NCI-H1105 treated with DMSO at 0.1 percent for 48 hours (cell line): ENCODE data around the gene TES.

Experiments
- DNase-seq: peaks from one replicate; lab custom pipeline; 2025; lab: John Stamatoyannopoulos, UW

TES gene

GRCh38 chr7:116193329-116194087 is 16.8 kb upstream of the TES start:
- no peak for DNase-seq

- DNase-seq, result no peak
These were observed 16.2 kb upstream of the TES start for GRCh38 chr7:116194115-116194514.

- DNase-seq, result no peak
These were observed 14.9 kb upstream of the TES start for GRCh38 chr7:116195451-116195850.

- DNase-seq, result no peak
These were observed 13.4 kb upstream of the TES start for GRCh38 chr7:116196947-116197346.

GRCh38 chr7:116197360-116197759 is 13.0 kb upstream of the TES start:
- no peak for DNase-seq

- no peak for DNase-seq
These were observed 11.5 kb upstream of the TES start for GRCh38 chr7:116198748-116199410.

GRCh38 chr7:116200963-116201362 is 9.4 kb upstream of the TES start:
- peak; percentile 48 for DNase-seq

- no peak for DNase-seq
These were observed 4.2 kb upstream of the TES start for GRCh38 chr7:116206141-116206540.

- no peak for DNase-seq
These were observed 1.4 kb upstream of the TES start for GRCh38 chr7:116208919-116209318.

GRCh38 chr7:116209561-116210070 is 723 bp upstream of the TES start:
- no peak for DNase-seq

- peak; percentile 46 for DNase-seq
These were observed 920 bp downstream of the TES start for GRCh38 chr7:116211006-116211912.

GRCh38 chr7:116211913-116212596 is 1.7 kb downstream of the TES start:
- DNase-seq, result no peak

GRCh38 chr7:116212869-116213268 is 2.5 kb downstream of the TES start:
- DNase-seq, result no peak

- no peak for DNase-seq
These were observed 3.2 kb downstream of the TES start for GRCh38 chr7:116213361-116214130.

- no peak for DNase-seq
These were observed 4.6 kb downstream of the TES start for GRCh38 chr7:116214921-116215320.

- no peak for DNase-seq
These were observed 5.2 kb downstream of the TES start for GRCh38 chr7:116215551-116215950.

- no peak for DNase-seq
These were observed 6.7 kb downstream of the TES start for GRCh38 chr7:116216956-116217571.

GRCh38 chr7:116218051-116218645 is 7.8 kb downstream of the TES start:
- DNase-seq, result peak; percentile 21

- no peak for DNase-seq
These were observed 8.4 kb downstream of the TES start for GRCh38 chr7:116218747-116219146.

- DNase-seq, result no peak
These were observed 8.9 kb downstream of the TES start for GRCh38 chr7:116219288-116219687.
